ENCODE data around the gene KIF2C.

KIF2C gene

GRCh38 chr1:44739307-44740178, at the start of gene KIF2C:
Gene KIF2C (plus strand): TSS chr1:44739837. CDS start chr1:44739933, 96 bp downstream.
- Histone ChIP-seq H3K4me3 (ENCODE audit: severe bottlenecking) (peak within 1 kb of the TSS; percentile 68), H3K27ac (ENCODE audit: poor library complexity, severe bottlenecking) (peak within 1 kb of the TSS; percentile 53), H3K27me3 (ENCODE audit: insufficient read depth, poor library complexity, severe bottlenecking) (no peaks in the 10 kb centered on the region), H3K9me3 (ENCODE audit: severe bottlenecking) (no peaks in the 10 kb centered on the region), H3K4me1 (ENCODE audit: insufficient read depth, poor library complexity, severe bottlenecking) (peaks cover 3% of the 10 kb centered on the region), H3K36me3 (ENCODE audit: low read depth) (peaks cover 36% of the 10 kb centered on the region)
- TF ChIP-seq CTCF (IDR thresholded peaks at IDR 0.05; ENCODE audit: poor library complexity, severe bottlenecking), result no peak
- DNase-seq (ENCODE audit: low spot score), result peak; percentile 95
- ATAC-seq (ENCODE audit: low read depth), result peak; percentile 98

GRCh38 chr1:44693159-44693558, 46.5 kb upstream of the KIF2C start:
- Histone ChIP-seq H3K36me3 (ENCODE audit: low read depth) (no peaks in the 10 kb centered on the region), H3K27ac (ENCODE audit: poor library complexity, severe bottlenecking) (no peak overlapping the region), H3K9me3 (ENCODE audit: severe bottlenecking) (no peaks in the 10 kb centered on the region), H3K4me3 (ENCODE audit: severe bottlenecking) (no peak overlapping the region), H3K4me1 (ENCODE audit: insufficient read depth, poor library complexity, severe bottlenecking) (no peaks in the 10 kb centered on the region), H3K27me3 (ENCODE audit: insufficient read depth, poor library complexity, severe bottlenecking) (no peaks in the 10 kb centered on the region)
- TF ChIP-seq CTCF (IDR thresholded peaks at IDR 0.05; ENCODE audit: poor library complexity, severe bottlenecking), result no peak
- DNase-seq (ENCODE audit: low spot score) (no peak), ATAC-seq (ENCODE audit: low read depth) (no peak)

- ATAC-seq (ENCODE audit: low read depth), result no peak
Measured at GRCh38 chr1:44693900-44694299, 45.7 kb upstream of the KIF2C start.

GRCh38 chr1:44694863-44695478, 44.7 kb upstream of the KIF2C start:
- Histone ChIP-seq H3K27me3 (ENCODE audit: insufficient read depth, poor library complexity, severe bottlenecking) (no peaks in the 10 kb centered on the region), H3K4me1 (ENCODE audit: insufficient read depth, poor library complexity, severe bottlenecking) (no peaks in the 10 kb centered on the region), H3K36me3 (ENCODE audit: low read depth) (no peaks in the 10 kb centered on the region), H3K4me3 (ENCODE audit: severe bottlenecking) (no peak overlapping the region), H3K9me3 (ENCODE audit: severe bottlenecking) (no peaks in the 10 kb centered on the region), H3K27ac (ENCODE audit: poor library complexity, severe bottlenecking) (no peak overlapping the region)
- DNase-seq (ENCODE audit: low spot score), result no peak
- ATAC-seq (ENCODE audit: low read depth), result no peak
- TF ChIP-seq CTCF (IDR thresholded peaks at IDR 0.05; ENCODE audit: poor library complexity, severe bottlenecking), result no peak

More at GRCh38 chr1:44693900-44694299, 45.7 kb upstream of the KIF2C start:
- no peaks in the 10 kb centered on the region for H3K36me3 ChIP-seq (ENCODE audit: low read depth)
- no peaks in the 10 kb centered on the region for H3K4me1 ChIP-seq (ENCODE audit: insufficient read depth, poor library complexity, severe bottlenecking)
- no peaks in the 10 kb centered on the region for H3K27me3 ChIP-seq (ENCODE audit: insufficient read depth, poor library complexity, severe bottlenecking)
- TF ChIP-seq CTCF (IDR thresholded peaks at IDR 0.05; ENCODE audit: poor library complexity, severe bottlenecking), result no peak
- H3K27ac ChIP-seq (ENCODE audit: poor library complexity, severe bottlenecking), result no peak overlapping the region
- no peak for DNase-seq (ENCODE audit: low spot score)
- H3K9me3 ChIP-seq (ENCODE audit: severe bottlenecking), result no peaks in the 10 kb centered on the region
- H3K4me3 ChIP-seq (ENCODE audit: severe bottlenecking), result no peak overlapping the region

Measured in RWPE2 (cell line).